Mesendoderm (in vitro differentiated cells): ENCODE data around the gene FIZ1.
A peak's percentile ranks its signal among the peaks of the same experiment; 100 is the strongest.

Experiments
- DNase-seq: peaks from one replicate; pipeline ENCODE4 v3.0.0; 2013
- H2AK5ac ChIP-seq: 2 replicates; pipeline ENCODE4 v1.6.1; 2013; ENCODE audit warnings: low read length, inconsistent platforms
- H2BK120ac ChIP-seq: 2 replicates; pipeline ENCODE4 v1.6.1; 2013; ENCODE audit warnings: low read depth, mild to moderate bottlenecking, low read length, moderate library complexity, mixed read lengths
- H2BK15ac ChIP-seq: replicated peaks from 2 replicates; pipeline ENCODE4 v1.6.1; 2013; ENCODE audit warnings: low read depth, mild to moderate bottlenecking, moderate library complexity
- H2BK5ac ChIP-seq: 2 replicates; pipeline ENCODE4 v1.6.1; 2013; ENCODE audit warnings: low read length, inconsistent platforms
- H3K18ac ChIP-seq: 2 replicates; pipeline ENCODE4 v1.6.1; 2013; ENCODE audit warnings: mild to moderate bottlenecking, low read length, mixed read lengths
- H3K23ac ChIP-seq: one replicate; pipeline ENCODE4 v1.6.1; 2013; ENCODE audit warnings: low read length
- H3K27ac ChIP-seq: 2 replicates; pipeline ENCODE4 v1.5.1; 2013; ENCODE audit warnings: low read depth, mild to moderate bottlenecking, inconsistent platforms, low read length, moderate library complexity
- H3K27me3 ChIP-seq: 2 replicates; pipeline ENCODE4 v1.6.1; 2013; ENCODE audit warnings: low read length, control low read depth, mild to moderate bottlenecking, inconsistent platforms; ENCODE audit not compliant: insufficient read depth, poor library complexity
- H3K36me3 ChIP-seq: 2 replicates; pipeline ENCODE4 v1.6.1; 2013; ENCODE audit warnings: low read length, inconsistent platforms; ENCODE audit not compliant: control insufficient read depth, insufficient read depth
- H3K4ac ChIP-seq: one replicate; pipeline ENCODE4 v1.6.1; 2013; ENCODE audit warnings: low read depth, mild to moderate bottlenecking, low read length, moderate library complexity
- H3K4me1 ChIP-seq: 2 replicates; pipeline ENCODE4 v1.6.1; 2013; ENCODE audit warnings: low read depth, low read length, inconsistent platforms; ENCODE audit not compliant: control insufficient read depth
- H3K4me2 ChIP-seq: 2 replicates; pipeline ENCODE4 v1.6.1; 2013; ENCODE audit warnings: low read length
- H3K4me3 ChIP-seq: 2 replicates; pipeline ENCODE4 v1.5.1; 2013; ENCODE audit warnings: mild to moderate bottlenecking, low read length
- H3K56ac ChIP-seq: one replicate; pipeline ENCODE4 v1.6.1; 2013; ENCODE audit warnings: low read length
- H3K79me1 ChIP-seq: 2 replicates; pipeline ENCODE4 v1.6.1; 2013; ENCODE audit warnings: low read length, inconsistent platforms
- H3K79me2 ChIP-seq: 2 replicates; pipeline ENCODE4 v1.6.1; 2013; ENCODE audit warnings: mild to moderate bottlenecking, low read length; ENCODE audit not compliant: control insufficient read depth, insufficient read depth
- H3K9ac ChIP-seq: 2 replicates; pipeline ENCODE4 v1.6.1; 2013; ENCODE audit warnings: low read length, inconsistent platforms
- H4K5ac ChIP-seq: one replicate; pipeline ENCODE4 v1.6.1; 2013; ENCODE audit warnings: low read length
- H4K8ac ChIP-seq: one replicate; pipeline ENCODE4 v1.6.1; 2013; ENCODE audit warnings: low read depth, mild to moderate bottlenecking, control low read depth, low read length, moderate library complexity
- WGBS: extraction: QIAGEN DNeasy Blood & Tissue Kit; methylation state at CpG from one replicate; pipeline ENCODE4 v1.1.7; 2013; ENCODE audit warnings: low lambda C conversion rate, missing lambda C conversion rate; ENCODE audit not compliant: insufficient coverage; ENCODE audit errors: extremely low coverage; 5-methylcytosine and 5-hydroxymethylcytosine counted together

The FIZ1 gene

DNA sequence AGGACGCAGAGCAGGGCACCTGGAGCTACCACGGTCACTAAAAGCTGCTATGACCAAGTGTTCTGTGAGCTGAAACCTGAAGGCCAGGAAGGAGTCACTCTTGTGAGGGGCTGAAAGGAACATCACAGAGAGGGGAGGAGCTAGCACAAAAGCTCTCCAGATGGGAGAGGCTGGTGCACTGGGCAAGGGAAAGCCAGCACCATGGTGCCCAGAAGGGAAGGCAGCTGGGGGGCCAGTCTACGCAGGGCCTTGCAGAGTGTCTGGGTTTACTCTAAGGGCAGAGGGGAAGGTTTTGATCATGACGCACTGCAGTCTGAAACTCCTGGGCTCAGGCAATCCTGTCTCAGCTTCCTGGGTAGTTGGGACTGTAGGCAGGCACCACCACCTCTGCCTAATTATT, 37.4 kb upstream of the FIZ1 start:
- Histone ChIP-seq H3K18ac (no peak overlapping the region), H4K8ac (no peak overlapping the region), H3K9ac (no peak overlapping the region), H2BK120ac (no peak overlapping the region), H3K56ac (peak overlapping the region; percentile 30), H3K23ac (no peak overlapping the region), H2BK15ac (no peak overlapping the region), H3K4ac (no peak overlapping the region), H3K36me3 (no peaks in the 10 kb centered on the region), H3K4me1 (peaks cover 8% of the 10 kb centered on the region), H3K4me2 (no peak overlapping the region), H2AK5ac (no peak overlapping the region), H2BK5ac (no peak overlapping the region), H3K27ac (no peak overlapping the region), H3K4me3 (no peak overlapping the region), H3K79me1 (peaks cover 18% of the 10 kb centered on the region), H3K79me2 (peaks cover 16% of the 10 kb centered on the region), H3K27me3 (no peaks in the 10 kb centered on the region), H4K5ac (no peak overlapping the region)
- WGBS, result no CpG with 5 or more reads among the region's 4 CpGs
- no peak for DNase-seq

- peak overlapping the region; percentile 97 for H3K9ac ChIP-seq
- H2BK5ac ChIP-seq, result no peak overlapping the region
- H4K8ac ChIP-seq, result no peak overlapping the region
- H4K5ac ChIP-seq, result no peak overlapping the region
- H3K79me1 ChIP-seq, result peaks cover 18% of the 10 kb centered on the region
- peaks cover 16% of the 10 kb centered on the region for H3K79me2 ChIP-seq
- H3K4me1 ChIP-seq, result peaks cover 8% of the 10 kb centered on the region
- H3K36me3 ChIP-seq, result no peaks in the 10 kb centered on the region
- no peak overlapping the region for H3K18ac ChIP-seq
- H2AK5ac ChIP-seq, result no peak overlapping the region
- no peak overlapping the region for H2BK15ac ChIP-seq
- peak overlapping the region; percentile 97 for H3K4me2 ChIP-seq
- no peak overlapping the region for H3K4ac ChIP-seq
- DNase-seq, result no peak
- H3K23ac ChIP-seq, result no peak overlapping the region
- H3K27me3 ChIP-seq, result no peaks in the 10 kb centered on the region
- no peak overlapping the region for H3K27ac ChIP-seq
- H3K56ac ChIP-seq, result peak overlapping the region; percentile 1
- H2BK120ac ChIP-seq, result no peak overlapping the region
- no CpG with 5 or more reads among the region's 7 CpGs for WGBS
- no peak overlapping the region for H3K4me3 ChIP-seq
Measured at GRCh38 chr19:55635856-55636440, 36.6 kb upstream of the FIZ1 start.

DNA sequence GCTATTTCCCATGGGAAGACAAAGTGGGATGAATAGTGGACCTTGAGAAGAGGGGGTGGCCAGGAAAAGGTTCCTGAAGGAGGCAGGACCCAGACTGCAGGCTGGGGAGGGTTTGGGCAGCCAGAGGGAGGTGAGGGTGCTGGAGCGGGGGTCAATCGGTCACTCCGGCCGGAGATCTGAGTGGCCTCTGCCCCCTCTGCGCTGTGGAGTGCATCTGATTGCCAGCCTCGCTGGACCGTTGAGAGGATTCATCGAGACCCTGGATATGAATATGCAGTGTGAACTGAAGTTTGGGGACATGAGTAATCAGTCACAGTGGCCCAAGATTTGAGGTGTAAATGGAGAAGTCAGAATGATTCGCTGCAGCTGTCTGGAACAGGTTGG, 36.0 kb upstream of the FIZ1 start:
- Histone ChIP-seq H3K4ac (peak overlapping the region; percentile 75), H3K18ac (no peak overlapping the region), H3K4me3 (peak overlapping the region; percentile 90), H3K27ac (no peak overlapping the region), H3K79me1 (peaks cover 18% of the 10 kb centered on the region), H3K79me2 (peaks cover 16% of the 10 kb centered on the region), H4K8ac (no peak overlapping the region), H2BK15ac (no peak overlapping the region), H3K36me3 (no peaks in the 10 kb centered on the region), H3K4me2 (peak overlapping the region; percentile 97), H2BK120ac (no peak overlapping the region), H3K9ac (peak overlapping the region; percentile 97), H2BK5ac (no peak overlapping the region), H4K5ac (no peak overlapping the region), H3K56ac (peak overlapping the region; percentile 94), H3K27me3 (no peaks in the 10 kb centered on the region), H3K4me1 (peaks cover 8% of the 10 kb centered on the region), H2AK5ac (peak overlapping the region; percentile 4), H3K23ac (no peak overlapping the region)
- no peak for DNase-seq
- no CpG with 5 or more reads among the region's 9 CpGs for WGBS

DNA sequence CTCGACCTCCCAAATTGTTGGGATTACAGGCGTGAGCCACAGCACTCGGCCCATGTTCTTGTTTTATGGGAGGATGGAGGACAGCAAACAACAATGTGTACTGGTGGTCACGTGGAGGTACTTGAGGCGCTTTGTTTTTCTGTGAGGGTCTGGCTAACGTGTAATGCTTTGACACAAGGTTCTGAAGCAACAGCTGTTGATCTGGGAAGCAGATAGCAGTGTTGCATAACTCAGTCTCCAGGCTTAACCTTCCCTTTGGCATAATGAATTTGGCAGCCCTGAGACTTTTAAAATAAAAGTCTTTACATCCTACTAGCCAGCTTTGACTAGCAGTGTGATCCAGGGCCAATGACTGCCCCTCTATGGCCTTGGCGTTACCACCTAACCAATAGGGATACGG, 34.5 kb upstream of the FIZ1 start:
- WGBS, result no CpG with 5 or more reads among the region's 8 CpGs
- no peak overlapping the region for H3K4me2 ChIP-seq

DNA sequence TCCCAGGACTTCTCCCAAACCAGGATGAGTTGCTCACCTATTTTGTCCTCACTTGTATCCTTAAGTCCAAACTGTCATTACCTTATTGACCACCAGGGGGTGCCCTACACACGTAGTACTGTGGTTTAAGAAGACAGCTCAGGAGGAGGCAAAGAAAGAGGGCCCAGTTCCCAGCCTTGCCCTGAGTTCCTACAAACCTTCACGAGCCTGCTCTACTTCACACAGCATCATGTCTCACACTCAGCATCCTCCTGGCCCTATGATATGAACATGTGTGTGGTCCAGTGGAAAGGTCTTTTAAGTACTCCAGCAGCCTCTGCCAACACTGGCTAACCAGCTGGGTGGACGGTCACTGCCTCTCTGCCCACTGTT, 33.1 kb upstream of the FIZ1 start:
- Histone ChIP-seq H4K8ac (no peak overlapping the region), H2BK5ac (no peak overlapping the region), H3K36me3 (no peaks in the 10 kb centered on the region), H3K56ac (peak overlapping the region; percentile 65), H4K5ac (no peak overlapping the region), H3K79me2 (peaks cover 14% of the 10 kb centered on the region), H2BK15ac (no peak overlapping the region), H3K4me2 (no peak overlapping the region), H2AK5ac (no peak overlapping the region), H2BK120ac (no peak overlapping the region), H3K27me3 (no peaks in the 10 kb centered on the region), H3K18ac (no peak overlapping the region), H3K79me1 (peaks cover 15% of the 10 kb centered on the region), H3K4ac (no peak overlapping the region), H3K4me1 (peaks cover 6% of the 10 kb centered on the region), H3K9ac (no peak overlapping the region), H3K23ac (no peak overlapping the region), H3K27ac (no peak overlapping the region), H3K4me3 (no peak overlapping the region)
- DNase-seq, result peak; percentile 96
- no CpG with 5 or more reads among the region's 3 CpGs for WGBS

More for the DNA sequence above, 34.5 kb upstream of the FIZ1 start:
- H3K56ac ChIP-seq, result no peak overlapping the region
- H3K4me1 ChIP-seq, result peaks cover 6% of the 10 kb centered on the region
- no peak overlapping the region for H3K4ac ChIP-seq
- H3K9ac ChIP-seq, result no peak overlapping the region
- no peak overlapping the region for H3K18ac ChIP-seq
- peaks cover 16% of the 10 kb centered on the region for H3K79me2 ChIP-seq
- H2BK15ac ChIP-seq, result no peak overlapping the region
- peak overlapping the region; percentile 81 for H4K5ac ChIP-seq
- no peak overlapping the region for H3K23ac ChIP-seq
- no peak overlapping the region for H4K8ac ChIP-seq
- H2AK5ac ChIP-seq, result no peak overlapping the region
- no peak overlapping the region for H3K4me3 ChIP-seq
- no peak for DNase-seq
- H3K36me3 ChIP-seq, result no peaks in the 10 kb centered on the region
- no peak overlapping the region for H2BK120ac ChIP-seq
- no peak overlapping the region for H2BK5ac ChIP-seq
- H3K27me3 ChIP-seq, result no peaks in the 10 kb centered on the region
- H3K27ac ChIP-seq, result no peak overlapping the region
- H3K79me1 ChIP-seq, result peaks cover 18% of the 10 kb centered on the region

DNA sequence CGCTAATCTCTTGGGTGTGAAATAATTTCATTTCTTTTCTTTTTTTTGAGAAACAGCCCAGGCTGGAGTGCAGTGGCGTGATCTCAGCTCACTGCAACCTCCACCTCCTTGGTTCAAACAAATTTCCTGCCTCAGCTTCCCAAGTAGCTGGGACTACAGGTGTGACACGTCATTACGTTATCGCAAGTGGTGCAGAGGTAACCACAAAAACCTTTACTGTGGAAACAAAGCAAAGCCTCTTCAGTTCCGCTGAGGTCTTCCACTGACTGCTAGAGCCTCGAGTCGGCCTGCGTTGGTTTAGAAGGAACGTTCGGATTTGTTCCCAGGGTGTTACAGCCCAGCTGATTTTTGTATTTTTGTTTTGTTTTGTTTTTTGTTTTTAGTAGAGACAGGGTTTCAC, 27.0 kb upstream of the FIZ1 start:
- Histone ChIP-seq H3K4me3 (no peak overlapping the region), H4K5ac (no peak overlapping the region), H3K9ac (no peak overlapping the region), H3K27me3 (no peaks in the 10 kb centered on the region), H3K4me1 (no peaks in the 10 kb centered on the region), H3K4me2 (no peak overlapping the region), H2BK5ac (no peak overlapping the region), H2AK5ac (no peak overlapping the region), H3K79me1 (peaks cover 3% of the 10 kb centered on the region), H3K56ac (no peak overlapping the region), H2BK15ac (no peak overlapping the region), H3K18ac (no peak overlapping the region), H4K8ac (no peak overlapping the region), H3K36me3 (no peaks in the 10 kb centered on the region), H3K23ac (no peak overlapping the region), H2BK120ac (no peak overlapping the region), H3K4ac (no peak overlapping the region), H3K27ac (no peak overlapping the region), H3K79me2 (no peaks in the 10 kb centered on the region)
- WGBS, result no CpG with 5 or more reads among the region's 11 CpGs
- no peak for DNase-seq
